Bronchial epithelial cell (primary cell): ENCODE results near the gene ATF5. TPM values are rescaled to one million over a fixed set of nuclear protein-coding genes. Genes with fewer than 3 reads are reported as not detected.

Experiments used
- DNase-seq: peaks from one replicate; pipeline ENCODE4 v3.0.0-alpha.2; 2010; ENCODE audit warnings: low read depth
- FAIRE-seq: peaks from 2 replicates; lab custom pipeline; 2011; peaks lifted over from hg19 to GRCh38; lab: Jason Lieb, UNC
- H3K27me3 ChIP-seq: 2 replicates; pipeline ENCODE4 v1.5.1; 2011; ENCODE audit warnings: low read length; ENCODE audit not compliant: control insufficient read depth, insufficient read depth
- H3K36me3 ChIP-seq: 2 replicates; pipeline ENCODE4 v1.5.1; 2011; ENCODE audit warnings: low read length; ENCODE audit not compliant: control insufficient read depth, insufficient read depth
- H3K4me3 ChIP-seq: 2 replicates; pipeline ENCODE4 v1.5.1; 2011; ENCODE audit warnings: mild to moderate bottlenecking, low read depth, low read length, control low read depth
- CTCF ChIP-seq: IDR thresholded peaks from 2 replicates; pipeline ENCODE4 v1.5.1; 2011; ENCODE audit warnings: mild to moderate bottlenecking, moderate library complexity, low read length, control low read depth, inconsistent platforms; ENCODE audit not compliant: insufficient read depth, severe bottlenecking
- total RNA-seq: library from RNA; depleted of rRNA; stranded (reverse); fragments of >200 nt; gene quantifications from 2 replicates; pipeline ENCODE4 v1.2.1, GENCODE V29; 2014

The ATF5 gene
- 1.8 TPM in 2 replicates for total RNA-seq

- Histone ChIP-seq H3K27me3 (no peaks in the 10 kb centered on the region), H3K4me3 (peak within 1 kb of the TSS; percentile 79), H3K36me3 (peaks cover 10% of the 10 kb centered on the region)
- TF ChIP-seq CTCF = no peak
- peak; percentile 56 for DNase-seq
- FAIRE-seq = no peak
These were observed at the start of gene ATF5, which contains the start of gene NUP62 for GRCh38 chr19:49929121-49929610. Gene ATF5 (plus strand): TSS chr19:49929205. CDS start chr19:49930851, 1,646 bp downstream. Gene NUP62 (minus strand): TSS chr19:49929504. CDS start chr19:49909807, 19,697 bp downstream.

GRCh38 chr19:49879243-49879963 lies 49.6 kb upstream of the ATF5 start:
- TF ChIP-seq CTCF = no peak
- Histone ChIP-seq H3K27me3 (no peaks in the 10 kb centered on the region), H3K36me3 (peaks cover 35% of the 10 kb centered on the region), H3K4me3 (no peak overlapping the region)
- FAIRE-seq (no peak), DNase-seq (no peak)

GRCh38 chr19:49880162-49880869 lies 48.7 kb upstream of the ATF5 start:
- H3K27me3 ChIP-seq = no peaks in the 10 kb centered on the region
- no peak for FAIRE-seq
- H3K4me3 ChIP-seq = no peak overlapping the region
- no peak for DNase-seq
- H3K36me3 ChIP-seq = peaks cover 38% of the 10 kb centered on the region
- TF ChIP-seq CTCF = no peak

- TF ChIP-seq CTCF = no peak
- DNase-seq (no peak), FAIRE-seq (no peak)
- peaks cover 38% of the 10 kb centered on the region for H3K36me3 ChIP-seq
- H3K27me3 ChIP-seq = no peaks in the 10 kb centered on the region
- H3K4me3 ChIP-seq = no peak overlapping the region
These were observed 47.8 kb upstream of the ATF5 start for GRCh38 chr19:49881186-49881585.

- H3K4me3 ChIP-seq = no peak overlapping the region
- H3K36me3 ChIP-seq = peaks cover 38% of the 10 kb centered on the region
- no peak for DNase-seq
- no peak for FAIRE-seq
- no peak for TF ChIP-seq CTCF
- no peaks in the 10 kb centered on the region for H3K27me3 ChIP-seq
These were observed 47.2 kb upstream of the ATF5 start for GRCh38 chr19:49881672-49882394.
